A673 (cell line): Measurements from ENCODE around the gene ACVR2B.
"Not testable (repeated sequence)": the region's sequence is repeated elsewhere in the genome, so short reads cannot be mapped to it uniquely, and the experiment has no call there.

ENCODE experiments used
- EZH2 ChIP-seq: fragments of 200-600 bp; sonication (generic); IDR thresholded peaks from 2 replicates; pipeline ENCODE4 v1.6.1; 2017; ENCODE audit warnings: borderline replicate concordance, low read depth, mild to moderate bottlenecking, mixed read lengths, antibody characterized with exemption, low read length; ENCODE audit not compliant: poor library complexity, severe bottlenecking
- TF ChIP-seq, protein P1 (sequence below): fragments of 300-800, 200-600 bp; sonication (generic); conservative IDR thresholded peaks from 2 replicates; pipeline ENCODE4 v1.5.1; 2017; ENCODE audit warnings: low read depth, mild to moderate bottlenecking, antibody characterized with exemption, low read length, moderate library complexity, mixed read lengths

GRCh38 chr3:38438436-38439069, 15.1 kb upstream of the ACVR2B start:
- TF ChIP-seq, protein P1, sequence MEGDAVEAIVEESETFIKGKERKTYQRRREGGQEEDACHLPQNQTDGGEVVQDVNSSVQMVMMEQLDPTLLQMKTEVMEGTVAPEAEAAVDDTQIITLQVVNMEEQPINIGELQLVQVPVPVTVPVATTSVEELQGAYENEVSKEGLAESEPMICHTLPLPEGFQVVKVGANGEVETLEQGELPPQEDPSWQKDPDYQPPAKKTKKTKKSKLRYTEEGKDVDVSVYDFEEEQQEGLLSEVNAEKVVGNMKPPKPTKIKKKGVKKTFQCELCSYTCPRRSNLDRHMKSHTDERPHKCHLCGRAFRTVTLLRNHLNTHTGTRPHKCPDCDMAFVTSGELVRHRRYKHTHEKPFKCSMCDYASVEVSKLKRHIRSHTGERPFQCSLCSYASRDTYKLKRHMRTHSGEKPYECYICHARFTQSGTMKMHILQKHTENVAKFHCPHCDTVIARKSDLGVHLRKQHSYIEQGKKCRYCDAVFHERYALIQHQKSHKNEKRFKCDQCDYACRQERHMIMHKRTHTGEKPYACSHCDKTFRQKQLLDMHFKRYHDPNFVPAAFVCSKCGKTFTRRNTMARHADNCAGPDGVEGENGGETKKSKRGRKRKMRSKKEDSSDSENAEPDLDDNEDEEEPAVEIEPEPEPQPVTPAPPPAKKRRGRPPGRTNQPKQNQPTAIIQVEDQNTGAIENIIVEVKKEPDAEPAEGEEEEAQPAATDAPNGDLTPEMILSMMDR: not testable (repeated sequence)
- TF ChIP-seq EZH2: not testable (repeated sequence)
